Measurements from ENCODE around the gene ZMYM4.
"Not testable (repeated sequence)": the region's sequence is repeated elsewhere in the genome, so short reads cannot be mapped to it uniquely, and the experiment has no call there.

Gene ZMYM4

GRCh38 chr1:35461966-35462651, 193.6 kb downstream of the ZMYM4 start:
- no peak for DNase-seq

GRCh38 chr1:35463232-35463631, 194.7 kb downstream of the ZMYM4 start:
- no peak for DNase-seq

GRCh38 chr1:35463749-35464148, 195.2 kb downstream of the ZMYM4 start:
- DNase-seq = not testable (repeated sequence)

DNA sequence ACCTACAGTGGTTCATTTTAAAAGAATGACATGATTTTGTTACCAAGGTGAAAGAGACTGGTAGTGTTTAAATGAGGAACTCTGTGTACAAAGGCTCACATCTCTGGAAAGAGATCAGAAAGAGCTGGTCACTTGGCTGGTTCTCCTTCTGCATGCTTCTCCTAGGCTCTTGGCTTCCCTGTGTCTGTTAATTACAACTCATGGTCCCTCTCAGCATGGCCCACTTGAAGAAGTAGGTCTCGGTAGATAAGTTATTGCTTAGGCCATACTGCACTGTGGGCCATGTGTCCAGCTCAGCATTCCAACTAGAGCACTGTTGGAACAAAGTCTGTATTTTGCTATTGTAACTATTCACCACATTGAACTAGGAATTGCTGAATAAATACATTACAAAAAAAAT, 197.6 kb downstream of the ZMYM4 start:
- DNase-seq = no peak

GRCh38 chr1:35470977-35471613, 202.6 kb downstream of the ZMYM4 start:
- DNase-seq = no peak
